Upper lobe of right lung (tissue), 1 donor: ENCODE measurements around the gene TMEM80. TPM values are rescaled to one million over a fixed set of nuclear protein-coding genes. Genes with fewer than 3 reads are reported as not detected.
A peak's percentile ranks its signal among the peaks of the same experiment; 100 is the strongest.

ENCODE experiments used
- ATAC-seq: fragments of 200-7000 bp; cut with Tn5 transposase; one replicate; pipeline ENCODE4 v1.9.1; 2020; ENCODE audit warnings: mild to moderate bottlenecking, moderate library complexity
- DNase-seq: peaks from one replicate; pipeline ENCODE4 v3.0.0-alpha.2; 2020
- H3K27ac ChIP-seq: fragments of 200-600 bp; one replicate; pipeline ENCODE4 v1.8.0; 2022
- H3K27me3 ChIP-seq: fragments of 200-600 bp; one replicate; pipeline ENCODE4 v1.8.0; 2022; ENCODE audit warnings: mild to moderate bottlenecking
- H3K36me3 ChIP-seq: fragments of 200-600 bp; one replicate; pipeline ENCODE4 v1.8.0; 2022
- H3K4me1 ChIP-seq: fragments of 200-600 bp; one replicate; pipeline ENCODE4 v1.8.0; 2022
- H3K4me3 ChIP-seq: fragments of 200-600 bp; one replicate; pipeline ENCODE4 v1.8.0; 2022; ENCODE audit warnings: mild to moderate bottlenecking
- H3K9me3 ChIP-seq: fragments of 200-600 bp; one replicate; pipeline ENCODE4 v1.8.0; 2022
- CTCF ChIP-seq: fragments of 200-600 bp; IDR thresholded peaks from one replicate; pipeline ENCODE4 v1.8.0; 2022; ENCODE audit warnings: antibody characterized with exemption
- intact Hi-C: fragments of 100-400 bp; cut with DNase I; formaldehyde crosslinking; loops from one replicate; pipeline ENCODE4 v1.11.0; 2022
- total RNA-seq: library from RNA; stranded (reverse); fragmentation: NEBNext Ultra II Directional; extraction: Animal tissue kit (Norgen Biotek cat#: 25700); gene quantifications from one replicate; pipeline ENCODE4 v1.2.1, GENCODE V29; 2021
- donor health status: DM: no; HTN: yes; CAD: no; lungs with severe emphysema.

The TMEM80 gene
- total RNA-seq, 1 donor from 2014 or later, result 33.2 TPM

- TF ChIP-seq CTCF, result no peak
- ATAC-seq, result peak; percentile 8
- intact Hi-C loops, result no loop called here
- Histone ChIP-seq H3K4me1 (peaks cover 25% of the 10 kb centered on the region), H3K4me3 (peak overlapping the region; percentile 93), H3K36me3 (no peaks in the 10 kb centered on the region), H3K27ac (peak overlapping the region; percentile 94), H3K9me3 (no peaks in the 10 kb centered on the region), H3K27me3 (no peaks in the 10 kb centered on the region)
- no peak for DNase-seq
These were observed 50.9 kb downstream of the TMEM80 start for GRCh38 chr11:746289-747157.

GRCh38 chr11:747158-748006, 51.8 kb downstream of the TMEM80 start, which contains the start of gene TALDO1:
Gene TALDO1, plus strand, starts transcription at chr11:747464. Its CDS starts 18 bp downstream, at chr11:747482.
- Histone ChIP-seq H3K36me3 (no peaks in the 10 kb centered on the region), H3K27ac (peak within 1 kb of the TSS; percentile 94), H3K9me3 (no peaks in the 10 kb centered on the region), H3K4me3 (peak within 1 kb of the TSS; percentile 93), H3K27me3 (no peaks in the 10 kb centered on the region), H3K4me1 (peaks cover 25% of the 10 kb centered on the region)
- TF ChIP-seq CTCF, result peak; percentile 30
- intact Hi-C loops, result no loop called here
- DNase-seq (peak; percentile 97), ATAC-seq (peak; percentile 98)

- peak; percentile 37 for ATAC-seq
These were observed 52.4 kb downstream of the TMEM80 start for GRCh38 chr11:748007-748359.

GRCh38 chr11:749731-750130, 54.1 kb downstream of the TMEM80 start:
- DNase-seq (peak; percentile 69), ATAC-seq (peak; percentile 34)
- Histone ChIP-seq H3K27me3 (no peaks in the 10 kb centered on the region), H3K36me3 (no peaks in the 10 kb centered on the region), H3K9me3 (no peaks in the 10 kb centered on the region), H3K4me3 (no peak overlapping the region), H3K4me1 (peaks cover 25% of the 10 kb centered on the region), H3K27ac (peak overlapping the region; percentile 94)
- intact Hi-C loops, result no loop called here
- no peak for TF ChIP-seq CTCF

More at GRCh38 chr11:748007-748359, 52.4 kb downstream of the TMEM80 start:
- no peak for TF ChIP-seq CTCF
- DNase-seq, result peak; percentile 74
- H3K4me1 ChIP-seq, result peaks cover 25% of the 10 kb centered on the region
- H3K4me3 ChIP-seq, result peak overlapping the region; percentile 93
- no peaks in the 10 kb centered on the region for H3K9me3 ChIP-seq
- intact Hi-C loops, result no loop called here
- peak overlapping the region; percentile 94 for H3K27ac ChIP-seq
- H3K36me3 ChIP-seq, result no peaks in the 10 kb centered on the region
- H3K27me3 ChIP-seq, result no peaks in the 10 kb centered on the region

Other genes starting within 250 kb of the TMEM80 start
- 31.1 TPM for gene PTDSS2, start 245.5 kb upstream of the TMEM80 start, total RNA-seq
- 245 TPM for gene RNH1, start 188.6 kb upstream of the TMEM80 start, total RNA-seq
- gene HRAS, start 160.2 kb upstream of the TMEM80 start, total RNA-seq, result 55.5 TPM
- gene LRRC56, start 158.3 kb upstream of the TMEM80 start, total RNA-seq, result 3.2 TPM
- gene LMNTD2, start 135.1 kb upstream of the TMEM80 start, total RNA-seq, result 5.9 TPM
- gene RASSF7, start 134.8 kb upstream of the TMEM80 start, total RNA-seq, result 76.7 TPM
- 31.0 TPM for gene PHRF1, start 119.3 kb upstream of the TMEM80 start, total RNA-seq
- 56.2 TPM for gene IRF7, start 79.9 kb upstream of the TMEM80 start, total RNA-seq
- gene CDHR5, start 70.9 kb upstream of the TMEM80 start, total RNA-seq, result not detected
- gene SCT, start 68.6 kb upstream of the TMEM80 start, total RNA-seq, result not detected
- gene DRD4, start 58.5 kb upstream of the TMEM80 start, total RNA-seq, result 1.2 TPM
- gene DEAF1, start 594 bp upstream of the TMEM80 start, total RNA-seq, result 27.1 TPM
- gene EPS8L2, start 10.4 kb downstream of the TMEM80 start, total RNA-seq, result 155 TPM
- gene TALDO1, start 51.6 kb downstream of the TMEM80 start, total RNA-seq, result 196 TPM
- gene GATD1, start 81.7 kb downstream of the TMEM80 start, total RNA-seq, result 62.5 TPM
- gene CEND1, start 94.3 kb downstream of the TMEM80 start, total RNA-seq, result not detected
- gene SLC25A22, start 102.5 kb downstream of the TMEM80 start, total RNA-seq, result 20.8 TPM
- gene PIDD1, start 109.4 kb downstream of the TMEM80 start, total RNA-seq, result 13.1 TPM
- gene RPLP2, start 114.2 kb downstream of the TMEM80 start, total RNA-seq, result 1,548 TPM
- gene PNPLA2, start 123.1 kb downstream of the TMEM80 start, total RNA-seq, result 143 TPM
- 34.3 TPM for gene CRACR2B, start 132.1 kb downstream of the TMEM80 start, total RNA-seq
- gene CD151, start 137.1 kb downstream of the TMEM80 start, total RNA-seq, result 486 TPM
- gene POLR2L, start 146.7 kb downstream of the TMEM80 start, total RNA-seq, result 138 TPM
- gene TSPAN4, start 147.0 kb downstream of the TMEM80 start, total RNA-seq, result 167 TPM
- 52.9 TPM for gene CHID1, start 215.0 kb downstream of the TMEM80 start, total RNA-seq
- 92.0 TPM for gene AP2A2, start 230.1 kb downstream of the TMEM80 start, total RNA-seq